Measurements from ENCODE around the gene UGT1A4. TPM values are rescaled to one million over a fixed set of nuclear protein-coding genes. Genes with fewer than 3 reads are reported as not detected.
A peak's percentile ranks its signal among the peaks of the same experiment; 100 is the strongest.

Gene UGT1A4
- total and polyA plus RNA-seq, 9 of the 15 experiments (the other 6 are each of a cell fraction or from before 2014, with no cell fraction given), result not detected

DNA sequence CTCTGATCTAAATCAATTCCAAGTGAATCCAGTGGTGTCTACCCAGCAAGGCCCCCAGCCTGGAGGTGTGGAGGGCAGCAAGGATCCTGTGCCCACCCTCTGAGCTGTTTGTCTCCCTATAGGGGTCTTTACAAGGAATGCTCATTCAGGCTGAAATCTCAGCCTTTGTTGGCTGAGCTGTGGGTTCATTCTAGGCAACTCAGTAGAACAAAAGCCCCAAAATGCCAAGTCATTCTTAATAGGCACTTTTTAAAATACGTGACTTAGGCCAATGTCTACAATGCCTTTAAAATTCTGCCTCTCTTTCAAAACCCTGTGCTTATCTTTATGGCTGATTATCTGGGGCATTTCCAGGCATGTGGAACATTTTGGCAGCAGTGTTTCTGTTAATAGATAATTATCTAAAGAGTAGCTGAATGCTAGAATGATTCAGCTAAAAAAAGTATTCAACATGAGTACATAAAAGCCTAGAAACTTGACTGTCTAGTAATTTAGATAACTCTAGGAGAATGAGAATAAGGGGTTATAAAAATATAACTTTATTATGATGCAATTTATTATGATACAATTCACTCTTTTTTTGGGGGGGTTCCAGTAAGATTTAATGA lies 18.4 kb upstream of the UGT1A4 start (continued):
- TF ChIP-seq ZBTB40 (IDR thresholded peaks at IDR 0.05) (no peak), ZBTB40 (CRISPR knock-in tag; IDR thresholded peaks at IDR 0.05) (no peak), MCM2 (IDR thresholded peaks at IDR 0.05; ENCODE audit: low read depth) (no peak), KAT7 (CRISPR knock-in tag; IDR thresholded peaks at IDR 0.05; ENCODE audit: borderline replicate concordance) (no peak), ZNF232 (CRISPR knock-in tag; IDR thresholded peaks at IDR 0.05) (no peak), CREBBP (IDR thresholded peaks at IDR 0.05; ENCODE audit: low read depth, low read length) (no peak), CHD1 (IDR thresholded peaks at IDR 0.05; ENCODE audit: low read length) (no peak), E2F3 (CRISPR knock-in tag; IDR thresholded peaks at IDR 0.05) (no peak), CHD2 (IDR thresholded peaks at IDR 0.05; ENCODE audit: low read depth, low read length) (no peak), ATF1 (CRISPR knock-in tag; IDR thresholded peaks at IDR 0.05) (no peak), ATF1 (tag; IDR thresholded peaks at IDR 0.05) (peak; percentile 28; the same call in 1 of the 2 replicates), ZC3H8 (IDR thresholded peaks at IDR 0.05) (no peak), SRSF7 (optimal IDR thresholded peaks at IDR 0.05; ENCODE audit: low read depth, low read length) (no peak)
- TF ChIP-seq, protein P1, sequence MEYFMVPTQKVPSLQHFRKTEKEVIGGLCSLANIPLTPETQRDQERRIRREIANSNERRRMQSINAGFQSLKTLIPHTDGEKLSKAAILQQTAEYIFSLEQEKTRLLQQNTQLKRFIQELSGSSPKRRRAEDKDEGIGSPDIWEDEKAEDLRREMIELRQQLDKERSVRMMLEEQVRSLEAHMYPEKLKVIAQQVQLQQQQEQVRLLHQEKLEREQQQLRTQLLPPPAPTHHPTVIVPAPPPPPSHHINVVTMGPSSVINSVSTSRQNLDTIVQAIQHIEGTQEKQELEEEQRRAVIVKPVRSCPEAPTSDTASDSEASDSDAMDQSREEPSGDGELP (CRISPR knock-in tag; IDR thresholded peaks at IDR 0.05; ENCODE audit: borderline replicate concordance), result no peak
- TF ChIP-seq, protein P2, sequence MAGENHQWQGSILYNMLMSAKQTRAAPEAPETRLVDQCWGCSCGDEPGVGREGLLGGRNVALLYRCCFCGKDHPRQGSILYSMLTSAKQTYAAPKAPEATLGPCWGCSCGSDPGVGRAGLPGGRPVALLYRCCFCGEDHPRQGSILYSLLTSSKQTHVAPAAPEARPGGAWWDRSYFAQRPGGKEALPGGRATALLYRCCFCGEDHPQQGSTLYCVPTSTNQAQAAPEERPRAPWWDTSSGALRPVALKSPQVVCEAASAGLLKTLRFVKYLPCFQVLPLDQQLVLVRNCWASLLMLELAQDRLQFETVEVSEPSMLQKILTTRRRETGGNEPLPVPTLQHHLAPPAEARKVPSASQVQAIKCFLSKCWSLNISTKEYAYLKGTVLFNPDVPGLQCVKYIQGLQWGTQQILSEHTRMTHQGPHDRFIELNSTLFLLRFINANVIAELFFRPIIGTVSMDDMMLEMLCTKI (IDR thresholded peaks at IDR 0.05; ENCODE audit: partially characterized antibody), result no peak
- TF ChIP-seq, protein P3, sequence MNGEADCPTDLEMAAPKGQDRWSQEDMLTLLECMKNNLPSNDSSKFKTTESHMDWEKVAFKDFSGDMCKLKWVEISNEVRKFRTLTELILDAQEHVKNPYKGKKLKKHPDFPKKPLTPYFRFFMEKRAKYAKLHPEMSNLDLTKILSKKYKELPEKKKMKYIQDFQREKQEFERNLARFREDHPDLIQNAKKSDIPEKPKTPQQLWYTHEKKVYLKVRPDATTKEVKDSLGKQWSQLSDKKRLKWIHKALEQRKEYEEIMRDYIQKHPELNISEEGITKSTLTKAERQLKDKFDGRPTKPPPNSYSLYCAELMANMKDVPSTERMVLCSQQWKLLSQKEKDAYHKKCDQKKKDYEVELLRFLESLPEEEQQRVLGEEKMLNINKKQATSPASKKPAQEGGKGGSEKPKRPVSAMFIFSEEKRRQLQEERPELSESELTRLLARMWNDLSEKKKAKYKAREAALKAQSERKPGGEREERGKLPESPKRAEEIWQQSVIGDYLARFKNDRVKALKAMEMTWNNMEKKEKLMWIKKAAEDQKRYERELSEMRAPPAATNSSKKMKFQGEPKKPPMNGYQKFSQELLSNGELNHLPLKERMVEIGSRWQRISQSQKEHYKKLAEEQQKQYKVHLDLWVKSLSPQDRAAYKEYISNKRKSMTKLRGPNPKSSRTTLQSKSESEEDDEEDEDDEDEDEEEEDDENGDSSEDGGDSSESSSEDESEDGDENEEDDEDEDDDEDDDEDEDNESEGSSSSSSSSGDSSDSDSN (IDR thresholded peaks at IDR 0.05; ENCODE audit: borderline replicate concordance in 1 of 2, low read depth in 2 of 2, low read length in 2 of 2), result no peak

Data from K562 (cell line).